Measurements from ENCODE around the gene TRIM42.

TRIM42 gene

DNA sequence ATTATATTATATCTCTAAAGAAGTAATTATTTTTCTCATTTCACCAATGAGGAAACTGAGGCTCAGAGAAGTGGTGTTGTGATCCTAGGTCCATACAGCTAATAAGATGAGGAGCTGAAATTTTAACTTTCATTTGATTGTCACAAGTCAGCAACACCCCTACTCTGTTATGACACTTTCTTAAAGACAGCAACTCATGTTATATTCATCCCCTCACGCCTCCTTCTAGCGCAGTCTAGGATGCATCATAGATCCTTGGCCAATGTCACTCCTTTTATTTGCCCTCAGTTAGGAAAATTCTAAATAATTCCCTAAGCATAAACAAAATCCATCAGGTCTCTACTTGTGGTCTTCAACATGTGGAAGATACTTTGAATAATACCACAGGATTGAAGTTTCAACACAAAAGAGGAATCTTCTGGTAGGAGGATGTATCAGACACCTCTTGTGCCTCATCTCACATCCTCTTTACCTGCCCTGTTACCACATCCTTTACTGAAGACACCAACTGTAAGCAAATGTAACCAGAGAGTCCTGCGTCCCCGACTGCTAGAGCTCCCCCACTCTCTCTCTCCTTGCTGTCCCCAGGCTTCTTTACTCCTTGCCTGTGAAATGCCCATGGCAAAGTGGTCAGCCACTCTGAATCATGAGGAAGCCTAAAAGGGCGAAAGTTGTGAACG, 53.7 kb downstream of the TRIM42 start:
- DNase-seq (ENCODE audit: low read depth): no peak
- TF ChIP-seq, protein P1, sequence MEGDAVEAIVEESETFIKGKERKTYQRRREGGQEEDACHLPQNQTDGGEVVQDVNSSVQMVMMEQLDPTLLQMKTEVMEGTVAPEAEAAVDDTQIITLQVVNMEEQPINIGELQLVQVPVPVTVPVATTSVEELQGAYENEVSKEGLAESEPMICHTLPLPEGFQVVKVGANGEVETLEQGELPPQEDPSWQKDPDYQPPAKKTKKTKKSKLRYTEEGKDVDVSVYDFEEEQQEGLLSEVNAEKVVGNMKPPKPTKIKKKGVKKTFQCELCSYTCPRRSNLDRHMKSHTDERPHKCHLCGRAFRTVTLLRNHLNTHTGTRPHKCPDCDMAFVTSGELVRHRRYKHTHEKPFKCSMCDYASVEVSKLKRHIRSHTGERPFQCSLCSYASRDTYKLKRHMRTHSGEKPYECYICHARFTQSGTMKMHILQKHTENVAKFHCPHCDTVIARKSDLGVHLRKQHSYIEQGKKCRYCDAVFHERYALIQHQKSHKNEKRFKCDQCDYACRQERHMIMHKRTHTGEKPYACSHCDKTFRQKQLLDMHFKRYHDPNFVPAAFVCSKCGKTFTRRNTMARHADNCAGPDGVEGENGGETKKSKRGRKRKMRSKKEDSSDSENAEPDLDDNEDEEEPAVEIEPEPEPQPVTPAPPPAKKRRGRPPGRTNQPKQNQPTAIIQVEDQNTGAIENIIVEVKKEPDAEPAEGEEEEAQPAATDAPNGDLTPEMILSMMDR (IDR thresholded peaks at IDR 0.05; ENCODE audit: control insufficient read depth, extremely low read depth, insufficient read depth): no peak
- no peak overlapping the region for H3K4me3 ChIP-seq (ENCODE audit: low read depth, low read length)

DNA sequence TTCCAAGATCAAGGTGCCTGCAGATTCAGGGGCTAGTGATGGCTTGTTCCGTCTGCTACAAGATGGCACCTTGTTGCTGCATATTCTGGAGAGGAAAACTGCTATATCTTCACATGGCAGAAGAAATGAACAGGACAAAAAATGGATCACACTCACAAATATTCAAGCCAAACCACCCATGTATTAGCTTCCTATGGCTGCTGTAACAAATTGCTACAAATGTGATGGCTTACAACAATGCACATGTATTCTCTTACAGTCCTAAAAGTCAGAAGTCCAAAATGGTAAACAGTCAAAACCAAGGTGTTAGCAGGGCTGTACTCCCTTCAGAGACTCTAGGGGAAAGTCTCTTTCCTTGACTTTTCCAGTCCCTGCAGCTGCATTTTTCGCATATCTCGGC, 55.8 kb downstream of the TRIM42 start:
- H3K4me3 ChIP-seq (ENCODE audit: low read depth, low read length): no peak overlapping the region
- DNase-seq (ENCODE audit: low read depth): no peak
- TF ChIP-seq, protein P1 (IDR thresholded peaks at IDR 0.05; ENCODE audit: control insufficient read depth, extremely low read depth, insufficient read depth): no peak

DNA sequence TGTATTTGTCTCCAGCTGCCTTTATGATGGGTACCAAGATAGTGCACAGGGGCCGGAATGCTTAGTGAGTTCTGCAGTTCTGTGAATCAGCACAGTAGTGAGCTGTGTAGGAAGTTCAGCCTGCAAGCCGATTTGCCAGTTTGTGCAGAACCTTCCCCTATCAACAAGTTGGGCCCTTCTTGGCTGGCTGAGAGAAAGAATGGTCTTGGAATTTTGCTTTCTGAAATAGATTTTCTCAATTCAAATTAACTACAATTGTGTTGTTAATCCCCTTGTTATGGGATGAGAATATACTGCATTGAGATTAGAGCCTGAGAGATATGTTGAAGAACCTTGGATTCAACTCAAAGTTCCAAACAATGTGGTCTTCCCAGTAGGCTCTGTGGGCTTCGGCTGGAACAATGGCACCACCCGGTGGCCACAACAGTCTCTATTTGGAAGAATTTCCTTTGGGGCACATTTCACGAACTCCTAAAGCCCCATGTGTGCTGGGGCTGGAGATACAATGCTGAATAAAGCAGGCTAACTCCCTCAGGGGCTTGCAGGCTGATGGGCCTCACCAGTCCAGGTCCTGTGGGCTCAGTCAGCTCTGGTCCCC, 59.1 kb downstream of the TRIM42 start:
- TF ChIP-seq, protein P1 (IDR thresholded peaks at IDR 0.05; ENCODE audit: control insufficient read depth, extremely low read depth, insufficient read depth): peak; percentile 63
- DNase-seq (ENCODE audit: low read depth): peak; percentile 11
- no peak overlapping the region for H3K4me3 ChIP-seq (ENCODE audit: low read depth, low read length)

DNA sequence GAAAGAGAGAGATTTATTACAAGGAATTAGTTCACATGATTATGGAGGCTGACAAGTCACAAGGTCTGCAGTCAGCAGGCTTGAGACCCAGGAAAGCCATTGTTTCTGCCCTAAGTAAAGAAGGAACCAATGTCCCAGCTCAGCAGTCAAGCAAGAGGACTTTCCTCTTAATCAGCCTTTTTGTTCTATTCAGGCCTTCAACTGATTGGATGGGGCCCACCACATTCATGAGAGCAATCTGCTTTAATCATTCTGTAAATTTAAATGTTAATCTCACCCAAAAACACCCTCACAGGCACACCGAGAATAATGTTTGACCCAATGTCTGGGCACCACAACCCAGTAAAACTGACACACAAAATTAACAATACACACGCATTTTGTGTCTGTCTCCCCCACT, 64.3 kb downstream of the TRIM42 start:
- DNase-seq (ENCODE audit: low read depth): no peak

DNA sequence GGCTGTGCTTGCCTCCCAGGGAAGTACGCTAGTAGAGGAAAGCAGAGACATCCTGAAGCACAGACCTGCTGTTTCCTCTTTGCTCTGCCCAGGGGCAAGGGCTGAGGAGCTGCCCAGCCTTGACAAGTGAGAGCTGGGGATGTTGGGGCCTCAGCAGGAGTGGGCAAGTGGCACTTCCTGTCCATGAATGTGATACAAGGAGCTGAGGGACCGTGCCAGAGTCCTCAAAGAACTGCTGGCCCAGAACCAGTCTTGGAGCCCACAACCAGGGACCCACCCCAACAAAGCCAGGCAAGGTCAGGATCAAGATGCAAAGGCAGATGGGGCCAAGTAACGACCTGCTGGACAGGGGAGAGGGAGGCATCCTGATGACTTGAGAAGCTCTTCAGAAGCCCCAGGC, 70.3 kb downstream of the TRIM42 start:
- TF ChIP-seq, protein P1 (IDR thresholded peaks at IDR 0.05; ENCODE audit: control insufficient read depth, extremely low read depth, insufficient read depth): no peak
- H3K4me3 ChIP-seq (ENCODE audit: low read depth, low read length): no peak overlapping the region
- no peak for DNase-seq (ENCODE audit: low read depth)

More for the DNA sequence above, 64.3 kb downstream of the TRIM42 start:
- H3K4me3 ChIP-seq (ENCODE audit: low read depth, low read length): no peak overlapping the region
- TF ChIP-seq, protein P1 (IDR thresholded peaks at IDR 0.05; ENCODE audit: control insufficient read depth, extremely low read depth, insufficient read depth): no peak

DNA sequence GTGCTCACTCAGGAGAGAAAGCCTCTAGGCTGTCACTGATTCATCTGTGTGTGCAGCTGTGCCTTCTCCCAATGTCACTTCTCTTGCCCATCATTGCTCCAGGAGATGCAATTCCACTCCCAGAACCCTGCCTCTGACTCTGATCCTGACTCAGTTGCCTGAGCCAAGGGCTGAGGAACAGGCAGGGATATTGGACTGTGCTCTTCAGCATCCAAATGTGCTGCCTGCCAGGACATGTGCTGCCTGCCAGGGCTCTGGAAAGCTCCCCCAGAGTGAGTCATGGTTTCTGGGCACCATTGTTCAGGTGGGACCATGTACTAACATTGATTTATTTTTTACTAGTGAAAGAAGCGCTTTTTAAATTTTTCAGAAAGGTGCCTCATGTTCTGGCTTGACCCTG, 71.0 kb downstream of the TRIM42 start:
- no peak for DNase-seq (ENCODE audit: low read depth)
- TF ChIP-seq, protein P1 (IDR thresholded peaks at IDR 0.05; ENCODE audit: control insufficient read depth, extremely low read depth, insufficient read depth): no peak
- no peak overlapping the region for H3K4me3 ChIP-seq (ENCODE audit: low read depth, low read length)
